Measurements from ENCODE around the gene IPPK.

IPPK gene

GRCh38 chr9:92658611-92659010 lies 11.3 kb downstream of the IPPK start:
- no peak for DNase-seq (ENCODE audit: low spot score in 2 of 2)
- in situ Hi-C loops (cut with MboI; ENCODE audit: low sequenced_read_pairs) = no loop called here
- no peaks in the 10 kb centered on the region for H3K4me1 ChIP-seq
- H3K9me3 ChIP-seq = no peaks in the 10 kb centered on the region
- H3K36me3 ChIP-seq (replicated peaks) = peaks cover 19% of the 10 kb centered on the region
- H3K27me3 ChIP-seq (ENCODE audit: low read depth) = no peaks in the 10 kb centered on the region
- no peak overlapping the region for H3K4me3 ChIP-seq

GRCh38 chr9:92658176-92658575 lies 11.8 kb downstream of the IPPK start:
- DNase-seq (ENCODE audit: low spot score in 2 of 2) = no peak
- no peak overlapping the region for H3K4me3 ChIP-seq
- H3K4me1 ChIP-seq = no peaks in the 10 kb centered on the region
- no peaks in the 10 kb centered on the region for H3K9me3 ChIP-seq
- no peaks in the 10 kb centered on the region for H3K27me3 ChIP-seq (ENCODE audit: low read depth)
- in situ Hi-C loops (cut with MboI; ENCODE audit: low sequenced_read_pairs) = no loop called here
- H3K36me3 ChIP-seq (replicated peaks) = peaks cover 19% of the 10 kb centered on the region

GRCh38 chr9:92657296-92658094 lies 12.4 kb downstream of the IPPK start:
- H3K9me3 ChIP-seq = no peaks in the 10 kb centered on the region
- DNase-seq (ENCODE audit: low spot score in 2 of 2) = no peak
- H3K4me1 ChIP-seq = no peaks in the 10 kb centered on the region
- in situ Hi-C loops (cut with MboI; ENCODE audit: low sequenced_read_pairs) = no loop called here
- H3K36me3 ChIP-seq (replicated peaks) = peaks cover 19% of the 10 kb centered on the region
- H3K27me3 ChIP-seq (ENCODE audit: low read depth) = no peaks in the 10 kb centered on the region
- no peak overlapping the region for H3K4me3 ChIP-seq

GRCh38 chr9:92656537-92656925 lies 13.4 kb downstream of the IPPK start:
- Histone ChIP-seq H3K4me1 (no peaks in the 10 kb centered on the region), H3K36me3 (replicated peaks) (peaks cover 19% of the 10 kb centered on the region), H3K4me3 (no peak overlapping the region), H3K27me3 (ENCODE audit: low read depth) (no peaks in the 10 kb centered on the region), H3K9me3 (no peaks in the 10 kb centered on the region)
- in situ Hi-C loops (cut with MboI; ENCODE audit: low sequenced_read_pairs) = no loop called here
- no peak for DNase-seq (ENCODE audit: low spot score in 2 of 2)

GRCh38 chr9:92655896-92656536 lies 13.9 kb downstream of the IPPK start:
- no peaks in the 10 kb centered on the region for H3K9me3 ChIP-seq
- no peak overlapping the region for H3K4me3 ChIP-seq
- in situ Hi-C loops (cut with MboI; ENCODE audit: low sequenced_read_pairs) = no loop called here
- H3K36me3 ChIP-seq (replicated peaks) = peaks cover 19% of the 10 kb centered on the region
- no peaks in the 10 kb centered on the region for H3K4me1 ChIP-seq
- no peaks in the 10 kb centered on the region for H3K27me3 ChIP-seq (ENCODE audit: low read depth)
- DNase-seq (ENCODE audit: low spot score in 2 of 2) = no peak

GRCh38 chr9:92655366-92655765 lies 14.6 kb downstream of the IPPK start:
- Histone ChIP-seq H3K4me1 (no peaks in the 10 kb centered on the region), H3K4me3 (no peak overlapping the region), H3K9me3 (no peaks in the 10 kb centered on the region), H3K36me3 (replicated peaks) (peaks cover 19% of the 10 kb centered on the region), H3K27me3 (ENCODE audit: low read depth) (no peaks in the 10 kb centered on the region)
- in situ Hi-C loops (cut with MboI; ENCODE audit: low sequenced_read_pairs) = no loop called here
- DNase-seq (ENCODE audit: low spot score in 2 of 2) = no peak

GRCh38 chr9:92654481-92655301 lies 15.2 kb downstream of the IPPK start:
- in situ Hi-C loops (cut with MboI; ENCODE audit: low sequenced_read_pairs) = no loop called here
- peaks cover 19% of the 10 kb centered on the region for H3K36me3 ChIP-seq (replicated peaks)
- DNase-seq (ENCODE audit: low spot score in 2 of 2) = no peak
- H3K9me3 ChIP-seq = no peaks in the 10 kb centered on the region
- no peaks in the 10 kb centered on the region for H3K4me1 ChIP-seq
- no peaks in the 10 kb centered on the region for H3K27me3 ChIP-seq (ENCODE audit: low read depth)
- no peak overlapping the region for H3K4me3 ChIP-seq

GRCh38 chr9:92652461-92652860 lies 17.5 kb downstream of the IPPK start:
- H3K4me3 ChIP-seq = no peak overlapping the region
- no peaks in the 10 kb centered on the region for H3K9me3 ChIP-seq
- peaks cover 28% of the 10 kb centered on the region for H3K36me3 ChIP-seq (replicated peaks)
- in situ Hi-C loops (cut with MboI; ENCODE audit: low sequenced_read_pairs) = no loop called here
- no peak for DNase-seq (ENCODE audit: low spot score in 2 of 2)
- H3K27me3 ChIP-seq (ENCODE audit: low read depth) = no peaks in the 10 kb centered on the region
- H3K4me1 ChIP-seq = no peaks in the 10 kb centered on the region

- Histone ChIP-seq H3K36me3 (replicated peaks) (peaks cover 41% of the 10 kb centered on the region), H3K27me3 (ENCODE audit: low read depth) (no peaks in the 10 kb centered on the region), H3K4me3 (no peak overlapping the region), H3K9me3 (no peaks in the 10 kb centered on the region), H3K4me1 (no peaks in the 10 kb centered on the region)
- in situ Hi-C loops (cut with MboI; ENCODE audit: low sequenced_read_pairs) = no loop called here
- no peak for DNase-seq (ENCODE audit: low spot score in 2 of 2)
These were observed 18.9 kb downstream of the IPPK start for GRCh38 chr9:92650839-92651621.

- no peaks in the 10 kb centered on the region for H3K27me3 ChIP-seq (ENCODE audit: low read depth)
- no peak overlapping the region for H3K4me3 ChIP-seq
- in situ Hi-C loops (cut with MboI; ENCODE audit: low sequenced_read_pairs) = no loop called here
- no peaks in the 10 kb centered on the region for H3K4me1 ChIP-seq
- DNase-seq (ENCODE audit: low spot score in 2 of 2) = no peak
- no peaks in the 10 kb centered on the region for H3K9me3 ChIP-seq
- H3K36me3 ChIP-seq (replicated peaks) = peaks cover 48% of the 10 kb centered on the region
These were observed 19.6 kb downstream of the IPPK start for GRCh38 chr9:92650296-92650695.

- H3K4me1 ChIP-seq = no peaks in the 10 kb centered on the region
- H3K36me3 ChIP-seq (replicated peaks) = peaks cover 49% of the 10 kb centered on the region
- DNase-seq (ENCODE audit: low spot score in 2 of 2) = no peak
- no peaks in the 10 kb centered on the region for H3K9me3 ChIP-seq
- no peak overlapping the region for H3K4me3 ChIP-seq
- in situ Hi-C loops (cut with MboI; ENCODE audit: low sequenced_read_pairs) = no loop called here
- no peaks in the 10 kb centered on the region for H3K27me3 ChIP-seq (ENCODE audit: low read depth)
These were observed 20.9 kb downstream of the IPPK start for GRCh38 chr9:92649007-92649406.

GRCh38 chr9:92648474-92648971 lies 21.4 kb downstream of the IPPK start:
- Histone ChIP-seq H3K4me1 (no peaks in the 10 kb centered on the region), H3K27me3 (ENCODE audit: low read depth) (no peaks in the 10 kb centered on the region), H3K4me3 (no peak overlapping the region), H3K9me3 (no peaks in the 10 kb centered on the region), H3K36me3 (replicated peaks) (peaks cover 47% of the 10 kb centered on the region)
- DNase-seq (ENCODE audit: low spot score in 2 of 2) = no peak
- in situ Hi-C loops (cut with MboI; ENCODE audit: low sequenced_read_pairs) = no loop called here

GRCh38 chr9:92647671-92648473 lies 22.1 kb downstream of the IPPK start:
- in situ Hi-C loops (cut with MboI; ENCODE audit: low sequenced_read_pairs) = no loop called here
- no peaks in the 10 kb centered on the region for H3K27me3 ChIP-seq (ENCODE audit: low read depth)
- H3K4me3 ChIP-seq = no peak overlapping the region
- DNase-seq (ENCODE audit: low spot score in 2 of 2) = no peak
- H3K36me3 ChIP-seq (replicated peaks) = peaks cover 48% of the 10 kb centered on the region
- H3K4me1 ChIP-seq = no peaks in the 10 kb centered on the region
- no peaks in the 10 kb centered on the region for H3K9me3 ChIP-seq

Measured in HAP-1 (cell line).